HG03442 (cell line): Measurements from ENCODE around the gene L3MBTL1.
A peak's percentile ranks its signal among the peaks of the same experiment; 100 is the strongest.

Experiments used
- ATAC-seq: cut with Tn5 transposase; IDR thresholded peaks from one replicate; pipeline ENCODE4 v1.9.1; 2021; ENCODE audit warnings: mild to moderate bottlenecking, moderate library complexity; ENCODE audit not compliant: unreplicated experiment

The L3MBTL1 gene

GRCh38 chr20:43507150-43508080 lies at the start of gene L3MBTL1:
TSS of gene L3MBTL1 (plus strand) at chr20:43507697. CDS start at chr20:43513504, 5,807 bp downstream.
- ATAC-seq = no peak

- peak; percentile 12 for ATAC-seq
Measured at GRCh38 chr20:43458422-43458924, 49.0 kb upstream of the L3MBTL1 start.

- ATAC-seq = no peak
Measured at GRCh38 chr20:43459022-43459942, 48.2 kb upstream of the L3MBTL1 start.

DNA sequence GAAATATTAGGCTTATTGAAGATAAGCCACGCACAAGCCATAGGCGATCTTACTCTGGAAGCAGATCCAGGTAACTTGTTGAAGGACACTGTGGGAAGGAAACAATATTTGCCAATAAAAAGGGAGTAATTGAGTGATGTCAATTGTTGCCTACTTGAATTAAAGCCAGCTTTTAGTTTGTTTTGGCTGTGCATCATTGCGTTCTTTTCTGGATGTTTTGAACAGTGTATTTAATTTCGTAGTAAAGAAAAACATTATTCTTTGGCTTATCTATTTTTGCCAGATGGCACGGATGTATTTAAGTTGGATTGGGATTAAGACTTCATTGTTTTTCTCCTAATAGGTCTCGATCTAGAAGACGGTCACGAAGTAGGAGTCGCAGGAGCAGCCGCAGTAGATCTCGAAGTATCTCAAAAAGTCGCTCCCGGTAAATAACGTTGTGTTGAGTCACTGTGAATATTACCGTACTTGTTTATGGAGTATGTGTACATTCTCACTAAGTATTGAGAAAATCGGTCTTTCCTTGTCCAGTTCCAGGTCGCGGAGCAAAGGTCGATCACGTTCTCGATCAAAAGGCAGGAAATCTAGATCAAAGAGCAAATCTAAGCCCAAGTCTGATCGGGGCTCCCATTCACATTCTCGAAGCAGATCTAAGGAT lies 47.2 kb upstream of the L3MBTL1 start:
- no peak for ATAC-seq

DNA sequence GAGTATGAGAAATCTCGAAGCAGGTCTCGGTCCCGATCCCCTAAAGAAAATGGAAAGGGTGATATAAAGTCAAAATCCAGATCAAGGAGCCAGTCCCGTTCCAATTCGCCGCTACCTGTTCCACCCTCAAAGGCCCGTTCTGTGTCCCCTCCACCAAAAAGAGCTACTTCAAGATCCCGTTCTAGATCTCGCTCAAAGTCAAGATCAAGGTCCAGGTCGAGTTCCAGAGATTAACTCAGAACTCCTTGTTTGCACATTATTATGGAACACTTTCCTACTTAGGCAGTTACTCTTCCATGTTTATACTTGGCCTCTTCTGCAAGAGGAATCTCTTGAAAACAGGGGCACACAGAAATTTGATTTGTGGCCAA lies 46.7 kb upstream of the L3MBTL1 start:
- no peak for ATAC-seq

GRCh38 chr20:43461894-43462659 lies 45.4 kb upstream of the L3MBTL1 start:
- ATAC-seq = no peak

DNA sequence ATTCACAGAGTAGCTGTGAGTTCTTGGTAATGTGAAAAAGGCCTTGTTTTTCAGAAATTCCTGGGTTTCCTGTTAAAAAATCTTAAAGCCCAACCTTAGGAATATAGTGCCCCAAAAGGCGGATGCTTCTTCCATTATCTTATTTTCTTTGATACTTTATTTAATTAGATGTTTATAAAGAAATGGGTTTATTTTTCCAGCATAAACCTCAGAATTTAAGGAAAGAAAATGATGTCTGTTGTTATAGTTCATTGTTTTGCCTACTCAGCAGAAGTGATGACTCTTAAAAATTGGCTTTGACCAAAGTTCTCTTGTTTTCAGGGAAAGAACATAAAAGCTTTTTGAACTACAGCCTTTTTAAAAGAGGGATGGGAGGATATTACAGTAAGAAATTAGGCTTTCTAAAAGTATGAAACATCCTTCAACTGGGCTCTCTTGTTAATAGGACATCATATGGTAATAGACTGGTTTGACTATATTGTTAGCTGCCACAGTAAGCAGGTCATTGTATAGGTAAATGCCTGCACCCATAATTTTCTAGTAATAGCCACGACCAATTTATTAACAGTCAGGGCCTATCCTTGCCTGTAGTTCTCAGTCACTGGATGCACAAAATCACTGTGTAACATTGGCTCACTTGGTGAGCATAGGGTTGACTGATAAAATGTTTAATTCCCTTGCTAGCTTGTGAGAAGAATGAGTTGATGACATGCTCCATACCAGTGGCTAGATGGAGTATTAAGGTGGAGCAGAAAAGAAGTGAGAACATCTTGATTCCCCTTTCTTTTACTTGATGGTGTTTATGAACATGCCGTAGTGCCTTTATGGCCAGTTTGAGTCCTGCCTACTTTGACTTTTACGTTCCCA lies 44.6 kb upstream of the L3MBTL1 start:
- no peak for ATAC-seq

DNA sequence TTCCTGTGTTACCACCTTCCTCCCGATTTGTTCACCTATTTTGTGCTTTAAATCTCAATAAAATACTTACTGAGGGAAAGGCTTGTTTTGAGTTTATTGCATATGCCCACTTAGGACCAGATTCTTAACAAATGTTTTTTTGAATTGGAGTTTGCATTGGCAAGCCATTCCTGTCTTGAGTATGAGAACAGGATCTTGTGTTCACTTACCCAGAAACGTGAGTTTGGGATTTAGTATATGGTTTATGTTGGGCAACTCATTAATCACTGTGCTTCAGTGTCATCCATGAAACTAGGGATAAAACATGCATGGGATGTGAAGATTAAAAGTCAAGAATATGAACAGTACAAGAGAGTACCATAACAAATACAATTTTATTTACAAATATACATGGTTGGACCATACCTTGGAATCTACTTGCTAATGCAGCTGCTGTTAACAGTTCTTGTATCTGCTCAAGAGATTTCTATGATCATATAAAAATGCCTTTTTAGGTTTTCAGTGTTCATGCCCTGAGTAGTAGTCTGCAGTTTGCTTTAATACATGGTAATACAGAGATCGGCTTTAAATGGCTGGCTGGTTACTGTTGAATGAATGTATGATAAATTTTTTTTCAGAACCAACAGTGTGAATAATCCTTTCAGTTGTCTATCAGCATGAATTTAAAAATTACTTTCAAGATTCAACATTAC lies 43.8 kb upstream of the L3MBTL1 start:
- ATAC-seq = no peak

GRCh38 chr20:43464219-43464790 lies 43.2 kb upstream of the L3MBTL1 start:
- ATAC-seq = no peak

DNA sequence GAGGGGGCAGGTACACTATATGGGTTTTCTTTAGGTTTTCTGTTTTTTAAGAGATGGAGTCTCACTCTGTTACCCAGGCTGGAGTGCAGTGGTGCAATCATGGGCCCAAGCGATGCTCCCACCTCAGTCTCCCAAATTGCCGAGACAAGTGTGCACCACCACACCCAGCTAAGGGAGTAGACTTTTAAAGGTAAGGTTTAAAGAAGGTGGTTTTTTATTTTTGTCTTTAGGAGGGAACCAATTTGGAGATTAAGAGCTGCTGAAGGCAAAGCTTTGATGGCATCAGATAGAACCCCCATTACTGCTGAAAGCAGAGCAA lies 41.9 kb upstream of the L3MBTL1 start:
- no peak for ATAC-seq

DNA sequence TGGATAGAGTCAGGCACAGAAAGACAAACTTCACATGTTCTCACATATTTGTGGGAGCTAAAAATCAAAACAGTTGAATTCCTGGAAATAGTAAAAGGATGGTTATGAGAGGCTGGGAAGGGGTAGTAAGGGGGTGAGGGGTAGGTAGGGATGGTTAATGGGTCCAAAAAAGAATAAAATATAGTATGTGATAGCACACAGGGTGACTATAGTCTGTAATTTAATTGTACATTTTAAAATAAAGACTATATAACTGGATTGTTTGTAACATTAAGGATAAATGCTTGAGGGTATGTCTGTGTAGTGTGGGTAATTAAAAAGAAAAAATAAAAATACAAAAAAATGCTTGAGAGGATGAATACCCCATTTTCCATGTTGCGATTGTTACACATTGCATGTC lies 39.9 kb upstream of the L3MBTL1 start:
- no peak for ATAC-seq

DNA sequence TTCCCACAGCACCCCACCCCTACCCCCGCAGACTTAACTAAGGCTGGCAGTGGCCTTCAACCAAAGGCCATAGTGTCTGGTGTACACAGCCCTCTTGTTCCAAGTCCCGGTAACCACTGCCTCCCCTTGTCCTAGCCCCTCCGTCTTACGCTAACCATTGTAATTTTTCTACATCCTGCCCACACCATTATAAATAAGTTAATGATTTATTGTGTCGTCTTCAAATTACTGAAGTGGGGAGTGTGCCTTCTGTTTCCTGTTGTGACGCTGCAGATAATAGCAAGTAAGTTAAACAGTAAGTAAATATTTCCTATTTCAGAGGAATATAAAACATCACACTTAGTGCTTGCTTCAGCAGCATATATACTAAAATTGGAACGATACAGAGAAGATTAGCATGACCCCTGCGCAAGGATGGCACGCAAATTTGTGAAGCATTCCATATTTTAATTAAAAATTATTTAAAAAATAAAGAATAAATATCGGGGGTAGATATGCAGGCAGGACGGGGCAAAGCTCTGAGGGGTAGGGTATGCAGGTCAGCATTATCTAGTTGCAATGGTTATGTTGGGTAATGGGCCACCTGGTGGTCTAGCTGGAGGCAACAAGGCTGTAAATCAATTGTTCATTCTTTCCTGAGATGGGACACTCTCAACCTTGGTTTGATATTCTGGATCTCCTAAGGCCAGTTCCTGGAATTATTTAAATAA lies 34.7 kb upstream of the L3MBTL1 start:
- no peak for ATAC-seq

- ATAC-seq = no peak
Measured at GRCh38 chr20:43473381-43473704, 34.2 kb upstream of the L3MBTL1 start.

GRCh38 chr20:43477193-43477592 lies 30.3 kb upstream of the L3MBTL1 start:
- no peak for ATAC-seq

DNA sequence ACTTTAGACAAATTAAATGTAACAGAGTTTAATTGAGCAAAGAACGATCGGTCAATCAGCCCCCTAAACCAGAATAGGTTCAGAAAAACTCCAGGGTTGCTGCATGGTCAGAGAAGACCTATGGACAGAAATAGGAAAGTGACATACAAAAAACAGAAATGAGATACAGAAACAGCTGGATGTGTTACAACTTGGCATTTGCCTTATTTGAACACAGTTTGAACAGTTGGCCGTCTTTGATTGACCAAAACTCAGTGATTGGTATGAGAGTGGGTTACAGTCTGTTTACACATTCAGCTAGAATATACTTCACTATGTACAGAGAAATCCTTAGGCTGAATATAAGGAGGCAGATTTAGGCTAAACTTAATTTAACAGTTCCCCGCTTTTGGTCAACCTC lies 29.9 kb upstream of the L3MBTL1 start:
- ATAC-seq = no peak

DNA sequence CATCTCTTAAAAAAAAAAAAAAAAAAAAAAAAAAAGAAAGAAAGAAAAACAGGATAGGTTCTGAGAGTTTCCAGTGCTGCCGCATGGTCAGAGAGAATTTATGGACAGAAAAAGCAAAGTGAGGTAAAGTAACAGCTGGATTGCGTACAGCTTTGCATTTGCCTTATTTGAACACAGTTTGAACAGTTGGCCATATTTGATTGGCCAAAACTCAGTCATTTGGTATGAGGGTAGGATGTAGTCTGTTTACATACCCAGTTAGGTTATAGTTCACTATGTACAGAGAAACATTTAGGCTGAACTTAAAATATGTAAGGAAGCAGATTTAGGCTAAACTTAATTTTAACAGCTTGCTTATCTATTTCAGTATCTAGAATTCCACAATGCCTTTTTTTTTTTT lies 17.5 kb upstream of the L3MBTL1 start:
- no peak for ATAC-seq

DNA sequence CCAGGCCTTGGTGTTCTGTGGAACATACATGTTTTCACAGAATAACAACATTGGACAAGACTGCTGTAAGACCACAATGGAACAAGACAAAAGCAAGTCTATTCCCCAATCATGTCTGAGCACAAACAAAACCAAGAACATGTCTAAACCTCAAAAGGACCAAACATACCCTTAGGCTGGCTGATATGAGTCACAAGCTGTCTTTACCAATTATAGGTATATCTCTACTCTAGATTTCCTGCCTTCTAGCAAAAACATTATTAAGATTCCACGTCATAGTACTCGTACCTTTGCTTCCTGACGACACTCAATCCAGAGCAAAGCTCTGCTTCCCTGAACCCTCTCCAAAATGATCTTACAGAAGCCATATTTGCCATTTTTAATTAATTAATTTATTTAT lies 15.4 kb upstream of the L3MBTL1 start:
- peak; percentile 95 for ATAC-seq

DNA sequence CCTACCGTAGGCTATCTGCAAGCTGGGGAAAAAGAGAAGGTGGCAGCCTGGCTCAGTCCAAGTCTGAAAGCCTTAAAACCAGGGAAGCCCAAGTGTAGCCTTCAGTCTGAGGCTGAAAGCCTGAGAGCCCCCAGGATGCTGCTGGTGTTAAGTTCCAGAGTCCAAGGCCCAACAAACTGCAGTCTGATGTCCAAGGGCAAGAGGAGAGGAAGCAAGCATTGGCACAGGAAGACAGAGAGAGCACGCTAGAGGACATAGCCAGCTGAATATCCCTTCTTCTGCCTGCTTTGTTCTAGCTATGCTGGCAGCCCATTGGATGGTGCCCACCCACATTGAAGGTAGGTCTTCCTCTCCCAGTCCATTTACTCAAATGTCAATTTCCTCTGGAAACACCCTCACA lies 12.1 kb upstream of the L3MBTL1 start:
- ATAC-seq = no peak
